Psoas muscle (tissue), 8 donors: ENCODE data around the gene DOK3. TPM values are rescaled to one million over a fixed set of nuclear protein-coding genes. Genes with fewer than 3 reads are reported as not detected.

Experiments used
- ATAC-seq, 4 donors: fragments of 200-7000 bp; cut with Tn5 transposase; one replicate each; pipeline ENCODE4 v1.9.1; 2020; ENCODE audit warnings: moderate library complexity in 3 of 4, mild to moderate bottlenecking in 2 of 4
- DNase-seq, 2 donors: peaks; one replicate each; pipeline ENCODE4 v3.0.0-alpha.2; 2020
- H3K27ac ChIP-seq: fragments of 200-600 bp; one replicate; pipeline ENCODE4 v1.8.0; 2022
- H3K27me3 ChIP-seq, 3 donors: fragments of 200-600 bp in 1 of 3; one replicate each; pipeline versions ENCODE4 v1.6.1 to v1.8.0; 2013 to 2022; ENCODE audit warnings: low read length in 2 of 3, mild to moderate bottlenecking in 2 of 3, moderate library complexity in 1 of 3; ENCODE audit not compliant: insufficient read depth in 3 of 3
- H3K36me3 ChIP-seq, 2 donors: fragments of 200-600 bp in 1 of 2; one replicate each; pipeline versions ENCODE4 v1.6.1 to v1.8.0; 2013 to 2022; ENCODE audit warnings: low read depth in 1 of 2, mild to moderate bottlenecking in 1 of 2, moderate library complexity in 1 of 2; ENCODE audit not compliant: insufficient read depth in 1 of 2
- H3K4me1 ChIP-seq: fragments of 200-600 bp; one replicate; pipeline ENCODE4 v1.8.0; 2022
- H3K4me3 ChIP-seq: fragments of 200-600 bp; one replicate; pipeline ENCODE4 v1.8.0; 2022; ENCODE audit warnings: mild to moderate bottlenecking
- H3K9me3 ChIP-seq: fragments of 200-600 bp; one replicate; pipeline ENCODE4 v1.8.0; 2022
- WGBS, 3 donors: extraction: QIAGEN DNeasy Blood & Tissue Kit; methylation state at CpG; one replicate each; pipeline versions ENCODE4 v1.1.6 to v1.1.7; 2013; 5-methylcytosine and 5-hydroxymethylcytosine counted together
- intact Hi-C, 2 donors: fragments of 100-400 bp; cut with DNase I; formaldehyde crosslinking; loops; one replicate each; pipeline versions ENCODE4 v1.11.0 to v1.14.2; 2022
- polyA plus RNA-seq, 3 donors: library from polyadenylated mRNA; stranded (reverse); fragments of 200-250 nt; gene quantifications; one replicate each; pipeline ENCODE4 v1.2.3, GENCODE V29; 2013
- total RNA-seq, 4 donors: library from RNA; stranded (reverse); fragmentation: NEBNext Ultra II Directional in 2 of 4; extraction: Animal tissue kit (Norgen Biotek cat#: 25700) in 2 of 4; gene quantifications; one replicate each; pipeline versions ENCODE4 v1.2.1 to v1.2.4, GENCODE V29; 2021 to 2023
- TF ChIP-seq, protein P1 (sequence below): fragments of 200-600 bp; IDR thresholded peaks from one replicate; pipeline ENCODE4 v1.8.0; 2022; ENCODE audit warnings: antibody characterized with exemption
- donor health status: healthy with polysubstance abuse.
- donor health status: DM: no; HTN: no; CAD: no; lungs with moderate emphysema.
- donor health status: Bipolar disorder and iron deficiency.
- donor health status: healthy.
- donor health status: DM: yes; HTN: yes; CAD: no.
- donor health status: DM: no; HTN: no; CAD: no.
- donor health status: DM: no; HTN: no; CAD: no.
- donor health status: DM: yes; HTN: yes; CAD: no.

The DOK3 gene
- total and polyA plus RNA-seq, 7 donors: 0.44 to 5.4 (median 3.3) TPM

GRCh38 chr5:177510567-177511053 lies 984 bp upstream of the DOK3 start:
- Histone ChIP-seq H3K4me3 (no peak overlapping the region), H3K9me3 (no peaks in the 10 kb centered on the region), H3K36me3 (peaks cover 7 to 57% of the 10 kb centered on the region in 2 donors), H3K4me1 (peaks cover 4% of the 10 kb centered on the region), H3K27ac (no peak overlapping the region), H3K27me3 (no peaks in the 10 kb centered on the region)
- no peak for DNase-seq
- TF ChIP-seq, protein P1, sequence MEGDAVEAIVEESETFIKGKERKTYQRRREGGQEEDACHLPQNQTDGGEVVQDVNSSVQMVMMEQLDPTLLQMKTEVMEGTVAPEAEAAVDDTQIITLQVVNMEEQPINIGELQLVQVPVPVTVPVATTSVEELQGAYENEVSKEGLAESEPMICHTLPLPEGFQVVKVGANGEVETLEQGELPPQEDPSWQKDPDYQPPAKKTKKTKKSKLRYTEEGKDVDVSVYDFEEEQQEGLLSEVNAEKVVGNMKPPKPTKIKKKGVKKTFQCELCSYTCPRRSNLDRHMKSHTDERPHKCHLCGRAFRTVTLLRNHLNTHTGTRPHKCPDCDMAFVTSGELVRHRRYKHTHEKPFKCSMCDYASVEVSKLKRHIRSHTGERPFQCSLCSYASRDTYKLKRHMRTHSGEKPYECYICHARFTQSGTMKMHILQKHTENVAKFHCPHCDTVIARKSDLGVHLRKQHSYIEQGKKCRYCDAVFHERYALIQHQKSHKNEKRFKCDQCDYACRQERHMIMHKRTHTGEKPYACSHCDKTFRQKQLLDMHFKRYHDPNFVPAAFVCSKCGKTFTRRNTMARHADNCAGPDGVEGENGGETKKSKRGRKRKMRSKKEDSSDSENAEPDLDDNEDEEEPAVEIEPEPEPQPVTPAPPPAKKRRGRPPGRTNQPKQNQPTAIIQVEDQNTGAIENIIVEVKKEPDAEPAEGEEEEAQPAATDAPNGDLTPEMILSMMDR: no peak
- peak in 1 of 4 donors; percentile 32 for ATAC-seq
- 78 to 85% (median 81%) methylated on average over 15 of the region's 15 CpGs for WGBS, 3 donors
- intact Hi-C loops: no loop called here

- DNase-seq (no peak), ATAC-seq (no peak)
- H3K4me1 ChIP-seq: no peaks in the 10 kb centered on the region
- 69 to 70% (median 69%) methylated on average over 11 of the region's 11 CpGs for WGBS, 3 donors
- H3K27me3 ChIP-seq: no peaks in the 10 kb centered on the region
- H3K9me3 ChIP-seq: no peaks in the 10 kb centered on the region
- H3K27ac ChIP-seq: no peak overlapping the region
- intact Hi-C loops: no loop called here
- peaks cover 7 to 52% of the 10 kb centered on the region in 2 donors for H3K36me3 ChIP-seq
- TF ChIP-seq, protein P1: no peak
- peak overlapping the region; percentile 54 for H3K4me3 ChIP-seq
Measured at GRCh38 chr5:177509991-177510566, 453 bp upstream of the DOK3 start.

DNA sequence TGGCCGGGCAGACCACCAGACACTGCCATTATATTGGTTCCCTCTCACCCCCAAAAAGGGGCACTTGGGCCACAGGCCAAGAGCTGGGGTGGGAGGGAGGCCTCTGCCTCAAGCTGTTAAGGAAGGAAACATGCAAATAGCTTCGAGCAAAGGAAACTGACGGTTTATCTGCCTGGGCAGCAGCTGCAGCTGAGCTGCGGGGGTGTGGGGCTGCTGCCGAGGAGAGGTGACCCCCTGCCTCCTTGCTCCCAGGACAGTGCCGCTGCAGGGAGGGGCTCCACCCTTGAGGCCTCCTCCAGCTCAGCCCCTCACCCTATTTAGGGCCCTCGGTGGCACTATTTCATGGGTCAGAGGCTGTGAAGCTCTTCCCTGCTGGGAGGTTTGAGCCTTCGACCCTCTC lies 789 bp downstream of the DOK3 start:
- ATAC-seq (no peak), DNase-seq (no peak)
- Histone ChIP-seq H3K9me3 (no peaks in the 10 kb centered on the region), H3K4me3 (peak overlapping the region; percentile 54), H3K36me3 (peaks cover 7 to 47% of the 10 kb centered on the region in 2 donors), H3K27ac (no peak overlapping the region), H3K27me3 (no peaks in the 10 kb centered on the region), H3K4me1 (no peaks in the 10 kb centered on the region)
- intact Hi-C loops: no loop called here
- WGBS, 3 donors: 37 to 47% (median 37%) methylated on average over 7 to 8 of the region's 8 CpGs
- TF ChIP-seq, protein P1: no peak

DNA sequence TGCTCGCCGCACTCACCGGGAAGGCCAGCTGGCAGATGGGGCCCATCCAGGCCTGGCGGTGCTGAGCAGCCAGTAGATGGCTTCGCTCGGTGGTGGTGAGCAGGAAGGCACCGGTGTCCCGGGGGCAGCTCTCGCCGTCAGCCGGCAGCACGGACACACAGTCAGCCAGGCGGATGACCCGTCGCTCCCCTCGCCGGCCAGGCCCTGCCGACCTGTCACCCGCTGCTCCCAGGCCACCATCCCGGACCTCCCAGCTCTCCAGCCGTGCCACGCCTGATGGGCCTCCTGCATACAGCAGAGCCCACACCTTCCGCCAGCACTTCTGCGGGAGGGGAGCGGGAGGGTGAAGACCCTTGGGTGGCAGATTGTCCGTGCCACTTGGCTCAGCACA lies 1.4 kb downstream of the DOK3 start:
- H3K4me3 ChIP-seq: peak overlapping the region; percentile 54
- no peaks in the 10 kb centered on the region for H3K4me1 ChIP-seq
- intact Hi-C loops: no loop called here
- H3K27me3 ChIP-seq: no peaks in the 10 kb centered on the region
- no peak overlapping the region for H3K27ac ChIP-seq
- peaks cover 5 to 42% of the 10 kb centered on the region in 2 donors for H3K36me3 ChIP-seq
- TF ChIP-seq, protein P1: no peak
- no peaks in the 10 kb centered on the region for H3K9me3 ChIP-seq
- WGBS, 3 donors: 80 to 85% (median 83%) methylated on average over 26 of the region's 26 CpGs
- ATAC-seq (no peak), DNase-seq (no peak)
